ENCODE data around the gene TFPT. TPM values are rescaled to one million over a fixed set of nuclear protein-coding genes. Genes with fewer than 3 reads are reported as not detected.
A peak's percentile ranks its signal among the peaks of the same experiment; 100 is the strongest.

Gene TFPT
- total RNA-seq, 5 donors from 2014 or later (not counting 1 experiment from before 2014, with no cell fraction given): 12.0 to 27.0 (median 20.7) TPM

DNA sequence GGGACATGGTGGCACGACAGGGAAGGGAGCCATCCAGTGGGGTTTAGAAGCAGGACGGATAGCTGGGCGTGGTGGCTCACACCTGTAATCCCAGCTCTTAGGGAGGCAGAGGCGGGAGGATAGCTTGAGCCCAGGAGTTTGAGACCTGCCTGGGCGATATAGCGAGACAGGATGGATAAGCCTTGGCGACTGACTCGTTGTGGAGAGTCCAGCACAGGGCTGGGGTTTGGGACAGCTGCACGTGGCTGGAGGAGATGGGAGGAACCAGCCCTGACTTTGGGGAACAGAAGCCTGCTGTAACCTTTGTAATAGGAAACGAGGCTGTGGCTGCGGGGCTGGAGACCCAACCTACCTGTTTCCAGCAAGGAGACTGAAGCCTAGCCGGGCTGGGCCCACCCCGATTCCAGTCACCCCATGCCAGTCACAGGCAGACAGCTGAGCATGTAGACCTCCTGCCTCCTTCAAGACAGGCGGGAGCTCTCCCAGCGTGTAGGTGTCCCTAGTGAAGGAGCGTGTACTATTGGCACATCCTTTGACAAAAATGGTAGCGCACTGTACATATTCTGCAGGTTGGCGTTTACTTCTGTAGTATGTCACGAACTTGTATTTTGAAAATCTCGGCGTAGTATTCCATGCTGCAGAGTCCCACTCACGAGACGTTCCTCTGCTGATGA is 36.0 kb upstream of the TFPT start:
- H3K27ac Mint-ChIP-seq: no peak overlapping the region
- CTCF ChIA-PET: interaction anchor here in 1 of 2 donors (0.6 kb wide), 1 partner anchor 37 kb away, joined by 3 read pairs; no protein-coding TSS in a partner anchor
- Histone ChIP-seq H3K36me3 (ENCODE audit: control insufficient read depth in 2 of 2, extremely low read depth in 1 of 2, insufficient read depth in 1 of 2, low read length in 1 of 2) (peaks cover 43 to 89% of the 10 kb centered on the region in 2 donors), H3K27ac (ENCODE audit: low read length) (no peak overlapping the region), H3K4me1 (ENCODE audit: control insufficient read depth in 1 of 2, extremely low read depth in 1 of 2, insufficient read depth in 2 of 2, low read length in 2 of 2) (peaks cover 27 to 40% of the 10 kb centered on the region in 2 experiments), H3K4me3 (ENCODE audit: control insufficient read depth in 1 of 2, extremely low read depth in 1 of 2, low read length in 1 of 2) (no peak overlapping the region), H3K27me3 (replicated peaks in 1 of 2; ENCODE audit: control insufficient read depth in 2 of 2, extremely low read depth in 1 of 2, insufficient read depth in 2 of 2, low read length in 1 of 2) (no peaks in the 10 kb centered on the region), H3K9me3 (no peaks in the 10 kb centered on the region)
- DNase-seq (no peak), ATAC-seq (replicated peaks in 1 of 4) (no peak)
- POLR2A ChIA-PET: no interaction called here
- H3K9me3 Mint-ChIP-seq: no peaks in the 10 kb centered on the region
- H3K4me3 Mint-ChIP-seq: no peak overlapping the region
- H3K4me1 Mint-ChIP-seq: peaks cover 21 to 30% (median 29%) of the 10 kb centered on the region in 3 donors
- H3K36me3 Mint-ChIP-seq: peaks cover 60% of the 10 kb centered on the region
- no peaks in the 10 kb centered on the region for H3K27me3 Mint-ChIP-seq
- 97% methylated on average over 23 of the region's 23 CpGs for WGBS (ENCODE audit: insufficient coverage)

DNA sequence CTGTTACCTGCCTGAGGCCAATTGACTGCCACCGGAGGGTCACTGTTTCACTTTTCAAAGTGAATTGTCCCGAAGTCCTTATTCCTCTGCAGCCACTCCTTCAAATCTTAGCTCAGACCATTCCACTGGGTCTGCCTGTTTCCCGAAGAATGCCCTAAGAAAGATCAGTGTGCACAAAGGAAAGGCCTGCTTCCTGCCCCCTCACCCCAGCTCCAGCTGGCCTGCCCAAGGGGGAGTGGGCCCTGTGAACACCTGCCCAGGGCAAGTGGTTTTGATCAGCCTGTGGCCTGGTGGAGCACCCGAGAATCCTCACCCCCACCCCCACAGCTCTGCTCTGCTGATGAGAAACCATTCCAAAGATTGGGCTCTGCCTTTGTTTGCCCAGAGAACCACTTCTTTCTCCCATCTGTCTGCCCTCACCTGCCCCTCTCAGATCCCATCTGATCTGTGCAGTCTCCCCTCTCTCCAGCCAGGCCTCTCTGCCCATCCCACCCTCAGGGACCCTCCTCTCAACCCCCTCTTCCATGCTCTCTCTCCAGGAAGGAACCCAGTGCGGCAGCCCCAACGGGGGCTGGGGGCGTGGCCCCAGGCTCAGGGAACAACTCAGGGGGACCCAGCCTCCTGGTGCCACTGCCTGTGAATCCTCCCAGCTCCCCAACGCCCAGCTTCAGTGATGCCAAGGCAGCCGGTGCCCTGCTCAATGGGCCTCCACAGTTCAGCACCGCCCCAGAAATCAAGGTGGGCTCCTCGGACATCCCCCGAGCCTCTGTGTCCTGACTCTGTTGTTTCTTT is 33.8 kb upstream of the TFPT start:
- POLR2A ChIA-PET: no interaction called here
- CTCF ChIA-PET: no interaction called here
- H3K4me3 Mint-ChIP-seq: no peak overlapping the region
- H3K27me3 ChIP-seq (replicated peaks in 1 of 2; ENCODE audit: control insufficient read depth in 2 of 2, extremely low read depth in 1 of 2, insufficient read depth in 2 of 2, low read length in 1 of 2): no peaks in the 10 kb centered on the region
- no peak overlapping the region for H3K4me3 ChIP-seq (ENCODE audit: control insufficient read depth in 1 of 2, extremely low read depth in 1 of 2, low read length in 1 of 2)
- H3K36me3 ChIP-seq (ENCODE audit: control insufficient read depth in 2 of 2, extremely low read depth in 1 of 2, insufficient read depth in 1 of 2, low read length in 1 of 2): peaks cover 46 to 89% of the 10 kb centered on the region in 2 donors
- H3K4me1 ChIP-seq (ENCODE audit: control insufficient read depth in 1 of 2, extremely low read depth in 1 of 2, insufficient read depth in 2 of 2, low read length in 2 of 2): peaks cover 11 to 19% of the 10 kb centered on the region in 2 experiments
- H3K36me3 Mint-ChIP-seq: peaks cover 55% of the 10 kb centered on the region
- 85% methylated on average over 12 of the region's 12 CpGs for WGBS (ENCODE audit: insufficient coverage)
- H3K27ac ChIP-seq (ENCODE audit: low read length): no peak overlapping the region
- ATAC-seq (replicated peaks in 1 of 4): no peak
- H3K27ac Mint-ChIP-seq: no peak overlapping the region
- peaks cover 12 to 13% (median 12%) of the 10 kb centered on the region in 3 donors for H3K4me1 Mint-ChIP-seq
- no peaks in the 10 kb centered on the region for H3K9me3 Mint-ChIP-seq
- no peaks in the 10 kb centered on the region for H3K27me3 Mint-ChIP-seq
- no peak for DNase-seq
- no peaks in the 10 kb centered on the region for H3K9me3 ChIP-seq

- H3K4me1 ChIP-seq (ENCODE audit: control insufficient read depth in 1 of 2, extremely low read depth in 1 of 2, insufficient read depth in 2 of 2, low read length in 2 of 2): peaks cover 2 to 8% of the 10 kb centered on the region in 2 experiments
- Mint-ChIP-seq H3K36me3 (peaks cover 57% of the 10 kb centered on the region), H3K27ac (no peak overlapping the region), H3K27me3 (no peaks in the 10 kb centered on the region), H3K9me3 (no peaks in the 10 kb centered on the region), H3K4me3 (no peak overlapping the region), H3K4me1 (peaks cover 2 to 3% (median 2%) of the 10 kb centered on the region in 3 donors)
- H3K36me3 ChIP-seq (ENCODE audit: control insufficient read depth in 2 of 2, extremely low read depth in 1 of 2, insufficient read depth in 1 of 2, low read length in 1 of 2): peaks cover 49 to 89% of the 10 kb centered on the region in 2 donors
- 98% methylated on average over 17 of the region's 19 CpGs for WGBS (ENCODE audit: insufficient coverage)
- H3K27ac ChIP-seq (ENCODE audit: low read length): no peak overlapping the region
- H3K4me3 ChIP-seq (ENCODE audit: control insufficient read depth in 1 of 2, extremely low read depth in 1 of 2, low read length in 1 of 2): no peak overlapping the region
- H3K27me3 ChIP-seq (replicated peaks in 1 of 2; ENCODE audit: control insufficient read depth in 2 of 2, extremely low read depth in 1 of 2, insufficient read depth in 2 of 2, low read length in 1 of 2): no peaks in the 10 kb centered on the region
- POLR2A ChIA-PET: no interaction called here
- no peaks in the 10 kb centered on the region for H3K9me3 ChIP-seq
- ATAC-seq (replicated peaks in 1 of 4): no peak
- CTCF ChIA-PET: no interaction called here
- DNase-seq: no peak
Observed at GRCh38 chr19:54148158-54148557, 32.7 kb upstream of the TFPT start.

- Histone ChIP-seq H3K27me3 (replicated peaks in 1 of 2; ENCODE audit: control insufficient read depth in 2 of 2, extremely low read depth in 1 of 2, insufficient read depth in 2 of 2, low read length in 1 of 2) (no peaks in the 10 kb centered on the region), H3K4me1 (ENCODE audit: control insufficient read depth in 1 of 2, extremely low read depth in 1 of 2, insufficient read depth in 2 of 2, low read length in 2 of 2) (peaks cover 0 to 6% of the 10 kb centered on the region in 2 experiments), H3K27ac (ENCODE audit: low read length) (no peak overlapping the region), H3K36me3 (ENCODE audit: control insufficient read depth in 2 of 2, extremely low read depth in 1 of 2, insufficient read depth in 1 of 2, low read length in 1 of 2) (peaks cover 47 to 91% of the 10 kb centered on the region in 2 donors), H3K9me3 (no peaks in the 10 kb centered on the region), H3K4me3 (ENCODE audit: control insufficient read depth in 1 of 2, extremely low read depth in 1 of 2, low read length in 1 of 2) (no peak overlapping the region)
- peaks cover 0 to 2% (median 1%) of the 10 kb centered on the region in 3 donors for H3K4me1 Mint-ChIP-seq
- H3K9me3 Mint-ChIP-seq: no peaks in the 10 kb centered on the region
- ChIA-PET CTCF (no interaction called here), POLR2A (no interaction called here)
- DNase-seq (no peak), ATAC-seq (replicated peaks in 1 of 4) (no peak)
- H3K4me3 Mint-ChIP-seq: no peak overlapping the region
- H3K36me3 Mint-ChIP-seq: peaks cover 61% of the 10 kb centered on the region
- 100% methylated on average over 2 of the region's 3 CpGs for WGBS (ENCODE audit: insufficient coverage)
- no peak overlapping the region for H3K27ac Mint-ChIP-seq
- H3K27me3 Mint-ChIP-seq: no peaks in the 10 kb centered on the region
Observed at GRCh38 chr19:54147676-54148075, 32.2 kb upstream of the TFPT start.

DNA sequence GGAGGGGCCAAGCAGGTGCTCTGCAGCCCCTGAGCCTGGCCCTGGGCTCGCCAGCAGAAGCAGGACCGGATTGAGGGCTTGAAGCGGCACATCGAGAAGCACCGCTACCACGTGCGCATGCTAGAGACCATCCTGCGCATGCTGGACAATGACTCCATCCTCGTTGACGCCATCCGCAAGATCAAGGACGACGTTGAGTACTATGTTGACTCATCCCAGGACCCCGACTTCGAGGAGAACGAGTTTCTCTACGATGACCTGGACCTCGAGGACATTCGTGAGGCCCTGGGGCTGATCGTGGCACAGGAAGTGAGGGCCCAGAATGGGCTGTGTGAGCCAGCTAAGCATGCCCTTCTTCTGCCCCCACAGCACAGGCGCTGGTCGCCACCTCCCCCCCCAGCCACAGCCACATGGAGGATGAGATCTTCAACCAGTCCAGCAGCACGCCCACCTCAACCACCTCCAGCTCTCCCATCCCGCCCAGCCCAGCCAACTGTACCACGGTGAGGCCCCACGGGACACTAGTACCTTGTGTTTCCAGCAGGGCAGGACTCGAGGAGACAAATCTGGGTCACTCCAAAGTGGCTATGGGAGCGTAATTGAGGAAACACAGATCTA is 30.2 kb upstream of the TFPT start:
- CTCF ChIA-PET: interaction anchor here in 1 of 2 donors (0.8 kb wide), 1 partner anchor 46 kb away, joined by 4 read pairs; no protein-coding TSS in a partner anchor
- Mint-ChIP-seq H3K27ac (no peak overlapping the region), H3K36me3 (peaks cover 54% of the 10 kb centered on the region), H3K9me3 (no peaks in the 10 kb centered on the region), H3K4me3 (no peak overlapping the region), H3K27me3 (no peaks in the 10 kb centered on the region), H3K4me1 (peaks cover 15 to 18% (median 16%) of the 10 kb centered on the region in 3 donors)
- H3K27ac ChIP-seq (ENCODE audit: low read length): no peak overlapping the region
- H3K36me3 ChIP-seq (ENCODE audit: control insufficient read depth in 2 of 2, extremely low read depth in 1 of 2, insufficient read depth in 1 of 2, low read length in 1 of 2): peaks cover 37 to 92% of the 10 kb centered on the region in 2 donors
- POLR2A ChIA-PET: no interaction called here
- 91% methylated on average over 22 of the region's 28 CpGs for WGBS (ENCODE audit: insufficient coverage)
- H3K27me3 ChIP-seq (replicated peaks in 1 of 2; ENCODE audit: control insufficient read depth in 2 of 2, extremely low read depth in 1 of 2, insufficient read depth in 2 of 2, low read length in 1 of 2): no peaks in the 10 kb centered on the region
- no peaks in the 10 kb centered on the region for H3K9me3 ChIP-seq
- no peak overlapping the region for H3K4me3 ChIP-seq (ENCODE audit: control insufficient read depth in 1 of 2, extremely low read depth in 1 of 2, low read length in 1 of 2)
- no peak for DNase-seq
- no peak for ATAC-seq (replicated peaks in 1 of 4)
- peaks cover 0 to 8% of the 10 kb centered on the region in 2 experiments for H3K4me1 ChIP-seq (ENCODE audit: control insufficient read depth in 1 of 2, extremely low read depth in 1 of 2, insufficient read depth in 2 of 2, low read length in 2 of 2)

- Mint-ChIP-seq H3K36me3 (peaks cover 41% of the 10 kb centered on the region), H3K4me3 (no peak overlapping the region)
- no peak overlapping the region for H3K27ac ChIP-seq (ENCODE audit: low read length)
Observed at GRCh38 chr19:54142166-54142780, 26.8 kb upstream of the TFPT start.

More at GRCh38 chr19:54142166-54142780, 26.8 kb upstream of the TFPT start:
- Histone ChIP-seq H3K27me3 (replicated peaks in 1 of 2; ENCODE audit: control insufficient read depth in 2 of 2, extremely low read depth in 1 of 2, insufficient read depth in 2 of 2, low read length in 1 of 2) (no peaks in the 10 kb centered on the region), H3K36me3 (ENCODE audit: control insufficient read depth in 2 of 2, extremely low read depth in 1 of 2, insufficient read depth in 1 of 2, low read length in 1 of 2) (peaks cover 15 to 72% of the 10 kb centered on the region in 2 donors), H3K9me3 (no peaks in the 10 kb centered on the region), H3K4me1 (ENCODE audit: control insufficient read depth in 1 of 2, extremely low read depth in 1 of 2, insufficient read depth in 2 of 2, low read length in 2 of 2) (peaks cover 4 to 34% of the 10 kb centered on the region in 2 experiments), H3K4me3 (ENCODE audit: control insufficient read depth in 1 of 2, extremely low read depth in 1 of 2, low read length in 1 of 2) (no peak overlapping the region)
- ATAC-seq (replicated peaks in 1 of 4) (no peak), DNase-seq (no peak)
- no peaks in the 10 kb centered on the region for H3K9me3 Mint-ChIP-seq
- peak overlapping the region in 1 of 2 donors; percentile 51 for H3K27ac Mint-ChIP-seq
- CTCF ChIA-PET: no interaction called here
- H3K4me1 Mint-ChIP-seq: peaks cover 37 to 41% (median 37%) of the 10 kb centered on the region in 3 donors
- no CpG with 5 or more reads among the region's 7 CpGs for WGBS (ENCODE audit: insufficient coverage)
- H3K27me3 Mint-ChIP-seq: no peaks in the 10 kb centered on the region
- POLR2A ChIA-PET: no interaction called here

Measured in T-cell (primary cell).